Measurements from ENCODE around the gene ABCC11.
"Not testable (repeated sequence)": the region's sequence is repeated elsewhere in the genome, so short reads cannot be mapped to it uniquely, and the experiment has no call there.

ABCC11 gene

DNA sequence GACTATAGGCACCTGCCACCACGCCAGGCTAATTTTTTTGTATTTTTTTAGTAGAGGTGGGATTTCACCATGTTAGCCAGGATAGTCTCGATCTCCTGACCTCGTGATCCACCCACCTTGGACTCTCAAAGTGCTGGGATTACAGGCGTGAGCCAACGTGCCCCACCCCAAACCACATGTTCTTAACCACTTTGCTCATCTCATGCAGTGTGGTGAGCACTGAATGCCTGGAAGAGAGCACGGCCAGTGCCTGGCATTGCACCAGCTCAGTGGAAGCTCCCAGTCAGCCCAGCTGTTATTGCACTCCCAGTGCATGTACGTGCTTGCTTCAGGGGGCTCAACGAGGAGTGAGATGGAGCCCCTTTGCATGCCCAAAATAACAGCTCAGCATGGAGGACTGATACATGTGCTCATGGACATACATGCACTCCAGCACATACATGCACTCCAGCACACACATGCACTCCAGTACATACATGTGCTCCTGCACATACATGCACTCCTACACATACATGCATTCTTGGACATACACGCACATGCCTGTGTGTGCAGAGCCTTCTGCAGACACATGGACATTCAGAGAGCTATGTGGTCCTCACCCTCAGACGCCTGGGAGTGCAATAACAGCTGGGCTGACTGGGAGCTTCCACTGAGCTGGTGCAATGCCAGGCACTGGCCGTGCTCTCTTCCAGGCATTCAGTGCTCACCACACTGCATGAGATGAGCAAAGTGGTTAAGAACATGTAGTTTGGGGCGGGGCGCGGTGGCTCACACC lies 65.4 kb downstream of the ABCC11 start:
- not testable (repeated sequence) for H3K18ac ChIP-seq (ENCODE audit: low read length); H3K56ac ChIP-seq (ENCODE audit: low read length); H4K8ac ChIP-seq (ENCODE audit: low read depth, low read length); H2BK120ac ChIP-seq (ENCODE audit: low read depth, low read length); H4K5ac ChIP-seq (ENCODE audit: low read length); H3K9ac ChIP-seq (ENCODE audit: low read length); H2AK5ac ChIP-seq (ENCODE audit: low read length); H3K36me3 ChIP-seq (ENCODE audit: control insufficient read depth, insufficient read depth, low read length); H3K4me2 ChIP-seq (ENCODE audit: low read length); DNase-seq; H3K27ac ChIP-seq (ENCODE audit: low read depth, low read length); H2BK5ac ChIP-seq (ENCODE audit: low read length); H2BK15ac ChIP-seq (replicated peaks; ENCODE audit: low read depth); H3K4ac ChIP-seq (ENCODE audit: low read depth, low read length); H3K79me2 ChIP-seq (ENCODE audit: control insufficient read depth, insufficient read depth, low read length); H3K4me1 ChIP-seq (ENCODE audit: control insufficient read depth, low read depth, low read length); H3K4me3 ChIP-seq (ENCODE audit: low read length); H3K27me3 ChIP-seq (ENCODE audit: insufficient read depth, low read length, poor library complexity); H3K23ac ChIP-seq (ENCODE audit: low read length); H3K79me1 ChIP-seq (ENCODE audit: low read length)
- WGBS (ENCODE audit: extremely low coverage, insufficient coverage, low lambda C conversion rate) = no CpG with 5 or more reads among the region's 14 CpGs

DNA sequence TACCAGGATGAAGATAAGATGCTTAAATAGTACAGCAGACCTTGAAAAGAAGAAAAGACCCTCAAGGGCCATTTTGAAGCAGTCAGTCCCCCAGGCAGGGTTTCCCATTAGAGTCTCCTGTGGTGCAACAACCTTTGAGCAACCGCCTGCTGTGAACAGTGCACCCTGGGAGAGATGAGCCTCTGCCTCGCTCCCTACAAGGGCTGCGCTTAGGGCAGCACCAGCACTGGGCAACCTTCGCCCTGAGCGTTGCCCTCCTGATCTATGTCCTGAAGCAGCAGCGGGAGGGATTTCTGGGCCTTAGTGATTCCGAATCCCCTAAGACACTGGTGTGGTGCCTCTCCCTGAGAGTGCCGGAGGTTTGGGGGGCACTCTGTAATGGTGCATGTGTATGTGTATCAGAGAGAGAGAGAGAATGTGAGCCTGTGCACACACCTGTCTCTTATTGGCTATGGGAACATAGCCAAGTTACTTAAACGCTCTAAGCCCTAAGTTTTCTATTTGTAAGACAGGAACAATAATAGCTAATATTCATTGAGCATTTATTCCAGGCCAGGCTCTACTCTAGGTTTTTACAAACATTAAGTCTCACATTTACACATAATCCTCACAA lies 66.4 kb downstream of the ABCC11 start:
- no peak overlapping the region for H3K4me2 ChIP-seq (ENCODE audit: low read length)
- H2AK5ac ChIP-seq (ENCODE audit: low read length) = no peak overlapping the region
- H4K5ac ChIP-seq (ENCODE audit: low read length) = no peak overlapping the region
- no peaks in the 10 kb centered on the region for H3K79me1 ChIP-seq (ENCODE audit: low read length)
- H3K4me3 ChIP-seq (ENCODE audit: low read length) = no peak overlapping the region
- no peaks in the 10 kb centered on the region for H3K36me3 ChIP-seq (ENCODE audit: control insufficient read depth, insufficient read depth, low read length)
- no peak overlapping the region for H2BK5ac ChIP-seq (ENCODE audit: low read length)
- no peak overlapping the region for H2BK15ac ChIP-seq (replicated peaks; ENCODE audit: low read depth)
- H2BK120ac ChIP-seq (ENCODE audit: low read depth, low read length) = no peak overlapping the region
- H3K23ac ChIP-seq (ENCODE audit: low read length) = no peak overlapping the region
- no peaks in the 10 kb centered on the region for H3K79me2 ChIP-seq (ENCODE audit: control insufficient read depth, insufficient read depth, low read length)
- H3K18ac ChIP-seq (ENCODE audit: low read length) = no peak overlapping the region
- H3K27me3 ChIP-seq (ENCODE audit: insufficient read depth, low read length, poor library complexity) = no peaks in the 10 kb centered on the region
- H3K9ac ChIP-seq (ENCODE audit: low read length) = no peak overlapping the region
- H3K56ac ChIP-seq (ENCODE audit: low read length) = no peak overlapping the region
- no peak for DNase-seq
- no peaks in the 10 kb centered on the region for H3K4me1 ChIP-seq (ENCODE audit: control insufficient read depth, low read depth, low read length)
- H3K27ac ChIP-seq (ENCODE audit: low read depth, low read length) = no peak overlapping the region
- H4K8ac ChIP-seq (ENCODE audit: low read depth, low read length) = no peak overlapping the region
- no CpG with 5 or more reads among the region's 9 CpGs for WGBS (ENCODE audit: extremely low coverage, insufficient coverage, low lambda C conversion rate)
- H3K4ac ChIP-seq (ENCODE audit: low read depth, low read length) = no peak overlapping the region

DNA sequence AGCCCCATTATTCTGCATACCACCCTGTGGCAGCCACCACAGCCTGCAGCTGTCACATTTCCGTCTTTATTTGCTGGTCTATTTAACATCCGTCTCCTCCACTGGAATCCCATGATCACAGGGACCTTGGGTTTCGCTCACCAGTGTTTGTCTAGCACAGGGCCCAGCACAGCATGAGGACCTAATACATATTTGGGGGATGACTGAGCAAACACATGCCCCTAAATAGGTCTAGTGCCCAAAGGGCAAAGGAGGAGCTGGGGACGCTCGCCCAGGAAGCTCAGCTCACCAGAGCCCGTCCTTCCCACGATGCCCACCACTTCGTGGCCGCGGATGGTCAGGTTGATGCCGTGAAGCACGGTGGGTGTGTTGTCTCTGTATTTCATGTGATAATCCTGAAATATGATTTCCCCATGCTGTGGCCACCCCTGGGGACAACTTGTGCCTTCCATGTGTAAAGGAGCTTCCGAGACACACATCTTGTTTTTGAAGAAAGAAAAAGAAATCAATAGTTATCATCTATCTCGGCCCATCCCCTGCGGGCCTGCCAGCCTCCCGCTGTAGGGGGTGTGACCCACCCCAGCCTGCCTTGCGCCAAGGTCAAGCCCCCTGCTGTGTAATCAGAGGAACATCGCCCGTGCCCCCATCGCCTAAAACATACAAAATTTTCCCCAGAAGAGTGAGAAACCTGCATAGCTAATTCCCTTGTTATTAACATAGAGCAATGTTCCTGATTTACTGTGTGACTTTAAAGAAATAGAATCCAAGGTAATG lies 70.5 kb downstream of the ABCC11 start:
- H3K36me3 ChIP-seq (ENCODE audit: control insufficient read depth, insufficient read depth, low read length) = no peaks in the 10 kb centered on the region
- H3K23ac ChIP-seq (ENCODE audit: low read length) = no peak overlapping the region
- no peak overlapping the region for H3K56ac ChIP-seq (ENCODE audit: low read length)
- H4K8ac ChIP-seq (ENCODE audit: low read depth, low read length) = no peak overlapping the region
- no peak overlapping the region for H2AK5ac ChIP-seq (ENCODE audit: low read length)
- no peak overlapping the region for H3K4me2 ChIP-seq (ENCODE audit: low read length)
- H2BK120ac ChIP-seq (ENCODE audit: low read depth, low read length) = no peak overlapping the region
- no peak overlapping the region for H4K5ac ChIP-seq (ENCODE audit: low read length)
- DNase-seq = no peak
- H2BK15ac ChIP-seq (replicated peaks; ENCODE audit: low read depth) = no peak overlapping the region
- no peak overlapping the region for H3K27ac ChIP-seq (ENCODE audit: low read depth, low read length)
- H2BK5ac ChIP-seq (ENCODE audit: low read length) = no peak overlapping the region
- H3K4me3 ChIP-seq (ENCODE audit: low read length) = no peak overlapping the region
- no peak overlapping the region for H3K18ac ChIP-seq (ENCODE audit: low read length)
- H3K27me3 ChIP-seq (ENCODE audit: insufficient read depth, low read length, poor library complexity) = no peaks in the 10 kb centered on the region
- no CpG with 5 or more reads among the region's 20 CpGs for WGBS (ENCODE audit: extremely low coverage, insufficient coverage, low lambda C conversion rate)
- H3K79me1 ChIP-seq (ENCODE audit: low read length) = no peaks in the 10 kb centered on the region
- H3K9ac ChIP-seq (ENCODE audit: low read length) = no peak overlapping the region
- H3K4me1 ChIP-seq (ENCODE audit: control insufficient read depth, low read depth, low read length) = no peaks in the 10 kb centered on the region
- H3K79me2 ChIP-seq (ENCODE audit: control insufficient read depth, insufficient read depth, low read length) = no peaks in the 10 kb centered on the region
- H3K4ac ChIP-seq (ENCODE audit: low read depth, low read length) = no peak overlapping the region

DNA sequence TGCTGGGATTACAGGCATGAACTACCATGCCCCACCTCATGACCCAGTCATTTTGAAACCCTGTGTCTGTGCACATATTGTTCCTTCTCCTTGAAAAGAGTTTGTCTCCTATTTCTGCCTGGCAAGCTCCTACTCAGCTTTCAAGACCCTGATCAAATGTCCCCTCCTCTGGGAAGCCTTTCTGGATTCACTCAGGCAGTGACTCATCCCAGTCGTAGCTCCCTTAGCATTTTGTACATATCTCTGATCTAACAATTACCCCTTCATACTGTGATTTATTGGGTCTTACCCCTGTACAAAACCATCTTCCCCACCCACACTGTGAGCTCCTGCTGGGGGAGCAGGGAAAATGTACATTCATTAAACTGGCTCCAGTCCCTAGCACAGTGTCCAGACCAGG lies 73.5 kb downstream of the ABCC11 start:
- Histone ChIP-seq H3K9ac (ENCODE audit: low read length) (no peak overlapping the region), H3K27me3 (ENCODE audit: insufficient read depth, low read length, poor library complexity) (no peaks in the 10 kb centered on the region), H2BK120ac (ENCODE audit: low read depth, low read length) (no peak overlapping the region), H2BK15ac (replicated peaks; ENCODE audit: low read depth) (no peak overlapping the region), H2BK5ac (ENCODE audit: low read length) (no peak overlapping the region), H3K4me1 (ENCODE audit: control insufficient read depth, low read depth, low read length) (no peaks in the 10 kb centered on the region), H3K79me1 (ENCODE audit: low read length) (no peaks in the 10 kb centered on the region), H3K23ac (ENCODE audit: low read length) (no peak overlapping the region), H3K18ac (ENCODE audit: low read length) (no peak overlapping the region), H3K36me3 (ENCODE audit: control insufficient read depth, insufficient read depth, low read length) (no peaks in the 10 kb centered on the region), H4K8ac (ENCODE audit: low read depth, low read length) (no peak overlapping the region), H3K4me2 (ENCODE audit: low read length) (no peak overlapping the region), H3K27ac (ENCODE audit: low read depth, low read length) (no peak overlapping the region), H3K56ac (ENCODE audit: low read length) (no peak overlapping the region), H4K5ac (ENCODE audit: low read length) (no peak overlapping the region), H2AK5ac (ENCODE audit: low read length) (no peak overlapping the region), H3K79me2 (ENCODE audit: control insufficient read depth, insufficient read depth, low read length) (no peaks in the 10 kb centered on the region), H3K4ac (ENCODE audit: low read depth, low read length) (no peak overlapping the region), H3K4me3 (ENCODE audit: low read length) (no peak overlapping the region)
- no peak for DNase-seq
- WGBS (ENCODE audit: extremely low coverage, insufficient coverage, low lambda C conversion rate) = no CpG with 5 or more reads among the region's 1 CpG

DNA sequence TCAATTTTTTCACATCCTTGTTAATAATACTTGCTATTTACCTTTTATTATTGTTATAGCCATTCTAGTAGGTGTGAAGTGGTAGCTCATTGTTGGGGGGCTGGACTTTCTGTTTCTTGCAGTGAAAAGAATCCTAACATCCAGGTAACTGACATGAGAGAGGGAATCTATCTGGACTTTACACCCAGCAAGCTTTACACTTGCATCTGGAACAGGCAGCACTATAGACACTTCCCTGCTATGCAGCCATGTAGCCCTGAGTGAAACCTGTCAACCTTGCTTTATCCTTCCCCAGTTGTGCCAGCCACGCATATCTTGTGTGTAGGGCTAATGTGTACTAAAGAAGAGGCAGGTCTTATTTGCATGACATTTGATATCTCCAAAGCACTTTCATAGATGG lies 74.7 kb downstream of the ABCC11 start:
- no peak overlapping the region for H3K23ac ChIP-seq (ENCODE audit: low read length)
- H3K4ac ChIP-seq (ENCODE audit: low read depth, low read length) = no peak overlapping the region
- no peak overlapping the region for H2BK120ac ChIP-seq (ENCODE audit: low read depth, low read length)
- no peak overlapping the region for H3K27ac ChIP-seq (ENCODE audit: low read depth, low read length)
- no peaks in the 10 kb centered on the region for H3K79me1 ChIP-seq (ENCODE audit: low read length)
- H2BK5ac ChIP-seq (ENCODE audit: low read length) = no peak overlapping the region
- no peak overlapping the region for H3K56ac ChIP-seq (ENCODE audit: low read length)
- H3K27me3 ChIP-seq (ENCODE audit: insufficient read depth, low read length, poor library complexity) = no peaks in the 10 kb centered on the region
- H2BK15ac ChIP-seq (replicated peaks; ENCODE audit: low read depth) = no peak overlapping the region
- no peak overlapping the region for H3K4me2 ChIP-seq (ENCODE audit: low read length)
- H3K9ac ChIP-seq (ENCODE audit: low read length) = no peak overlapping the region
- no CpG with 5 or more reads among the region's 1 CpG for WGBS (ENCODE audit: extremely low coverage, insufficient coverage, low lambda C conversion rate)
- no peak overlapping the region for H4K5ac ChIP-seq (ENCODE audit: low read length)
- DNase-seq = no peak
- H3K4me3 ChIP-seq (ENCODE audit: low read length) = no peak overlapping the region
- no peak overlapping the region for H3K18ac ChIP-seq (ENCODE audit: low read length)
- no peak overlapping the region for H2AK5ac ChIP-seq (ENCODE audit: low read length)
- no peaks in the 10 kb centered on the region for H3K4me1 ChIP-seq (ENCODE audit: control insufficient read depth, low read depth, low read length)
- no peaks in the 10 kb centered on the region for H3K36me3 ChIP-seq (ENCODE audit: control insufficient read depth, insufficient read depth, low read length)
- H4K8ac ChIP-seq (ENCODE audit: low read depth, low read length) = no peak overlapping the region
- no peaks in the 10 kb centered on the region for H3K79me2 ChIP-seq (ENCODE audit: control insufficient read depth, insufficient read depth, low read length)

Data from mesendoderm (in vitro differentiated cells).